Astrocyte (in vitro differentiated cells and primary cell): Measurements from ENCODE around the gene PAFAH2.

Experiments
- EZH2 ChIP-seq: IDR thresholded peaks from 2 replicates; pipeline ENCODE4 v1.6.1; 2012; ENCODE audit warnings: mild to moderate bottlenecking, low read length, inconsistent platforms; ENCODE audit not compliant: insufficient read depth
- TF ChIP-seq, protein P1 (sequence below): IDR thresholded peaks from 2 replicates; pipeline ENCODE4 v1.5.1; 2011; ENCODE audit warnings: low read depth, mild to moderate bottlenecking, inconsistent platforms, low read length, moderate library complexity; ENCODE audit not compliant: insufficient read depth

DNA sequence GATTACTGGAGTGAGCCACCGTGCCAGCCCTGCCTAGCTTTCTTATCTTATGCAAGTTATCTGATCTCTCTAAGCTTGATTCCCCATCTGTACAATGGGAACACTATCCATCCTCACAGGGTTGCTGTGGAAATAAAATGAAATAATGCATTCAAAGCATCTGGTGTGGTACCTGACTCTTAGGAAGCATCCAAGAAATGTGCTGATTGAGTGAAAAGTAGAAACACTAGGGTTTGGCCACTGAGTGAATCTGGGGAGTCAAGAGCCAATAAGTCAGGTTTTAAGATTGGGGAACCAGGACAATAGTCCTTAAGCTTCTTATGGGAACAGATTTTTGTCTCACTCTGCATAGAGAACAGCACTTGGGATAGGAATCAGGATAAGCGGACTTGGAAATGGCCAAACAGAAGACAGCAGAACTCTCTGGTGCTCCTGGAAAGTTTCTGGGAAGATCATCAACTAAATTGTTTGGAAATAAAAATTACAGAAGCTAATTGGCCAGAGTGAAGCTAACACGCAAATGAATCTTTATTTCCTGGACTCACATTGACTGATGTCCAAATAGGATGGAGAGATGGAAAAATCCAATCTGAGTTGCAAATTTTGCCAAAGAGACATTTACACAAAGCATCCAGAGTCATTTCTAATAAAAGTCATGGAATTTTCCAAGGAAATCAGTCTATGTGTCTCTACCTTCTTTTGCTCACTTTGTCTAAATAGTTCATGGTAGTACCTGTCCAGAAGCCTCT, 3.3 kb downstream of the PAFAH2 start:
- TF ChIP-seq, protein P1, sequence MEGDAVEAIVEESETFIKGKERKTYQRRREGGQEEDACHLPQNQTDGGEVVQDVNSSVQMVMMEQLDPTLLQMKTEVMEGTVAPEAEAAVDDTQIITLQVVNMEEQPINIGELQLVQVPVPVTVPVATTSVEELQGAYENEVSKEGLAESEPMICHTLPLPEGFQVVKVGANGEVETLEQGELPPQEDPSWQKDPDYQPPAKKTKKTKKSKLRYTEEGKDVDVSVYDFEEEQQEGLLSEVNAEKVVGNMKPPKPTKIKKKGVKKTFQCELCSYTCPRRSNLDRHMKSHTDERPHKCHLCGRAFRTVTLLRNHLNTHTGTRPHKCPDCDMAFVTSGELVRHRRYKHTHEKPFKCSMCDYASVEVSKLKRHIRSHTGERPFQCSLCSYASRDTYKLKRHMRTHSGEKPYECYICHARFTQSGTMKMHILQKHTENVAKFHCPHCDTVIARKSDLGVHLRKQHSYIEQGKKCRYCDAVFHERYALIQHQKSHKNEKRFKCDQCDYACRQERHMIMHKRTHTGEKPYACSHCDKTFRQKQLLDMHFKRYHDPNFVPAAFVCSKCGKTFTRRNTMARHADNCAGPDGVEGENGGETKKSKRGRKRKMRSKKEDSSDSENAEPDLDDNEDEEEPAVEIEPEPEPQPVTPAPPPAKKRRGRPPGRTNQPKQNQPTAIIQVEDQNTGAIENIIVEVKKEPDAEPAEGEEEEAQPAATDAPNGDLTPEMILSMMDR: no peak
- TF ChIP-seq EZH2: no peak
